Measurements from ENCODE around the gene OLFM1. TPM values are rescaled to one million over a fixed set of nuclear protein-coding genes. Genes with fewer than 3 reads are reported as not detected.
A peak's percentile ranks its signal among the peaks of the same experiment; 100 is the strongest.

OLFM1 gene
- total RNA-seq, 4 donors from 2014 or later = 12.1 to 31.4 (median 23.2) TPM

DNA sequence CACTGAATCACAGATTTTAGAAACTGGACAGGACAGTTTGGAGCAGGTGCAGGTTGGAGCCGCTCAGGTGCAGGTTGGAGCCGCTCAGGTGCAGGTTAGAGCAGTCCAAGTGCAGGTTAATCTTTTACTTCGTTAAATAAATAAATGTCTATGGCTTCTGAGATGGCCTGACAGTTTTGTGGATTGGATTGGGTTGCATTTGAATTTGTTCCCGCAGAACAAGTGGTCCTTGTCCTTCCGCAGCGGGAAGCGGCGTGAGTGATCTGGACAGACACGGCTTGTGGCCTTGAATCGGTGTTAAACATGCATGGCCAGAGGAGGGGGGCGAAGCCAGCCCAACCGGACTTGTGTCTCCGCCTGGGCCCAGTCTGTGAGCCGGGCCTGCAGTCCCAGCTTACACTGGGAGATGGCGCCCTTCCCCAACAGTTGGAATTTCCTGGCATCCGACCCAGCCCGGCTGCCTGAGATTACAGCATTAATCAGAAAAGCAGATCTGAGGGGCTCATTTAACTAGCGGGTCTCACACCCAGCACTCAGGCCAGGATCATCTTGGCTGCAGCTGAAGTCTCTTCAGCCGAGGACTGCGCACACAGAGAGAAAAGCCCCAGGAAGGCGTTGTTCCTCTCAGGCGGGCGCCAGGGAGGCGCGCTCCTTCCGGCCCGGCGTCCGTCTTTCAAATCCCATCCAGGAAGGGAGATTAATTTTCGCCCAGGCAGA is 1.5 kb upstream of the OLFM1 start:
- peak; percentile 83 for DNase-seq (ENCODE audit: low spot score)

DNA sequence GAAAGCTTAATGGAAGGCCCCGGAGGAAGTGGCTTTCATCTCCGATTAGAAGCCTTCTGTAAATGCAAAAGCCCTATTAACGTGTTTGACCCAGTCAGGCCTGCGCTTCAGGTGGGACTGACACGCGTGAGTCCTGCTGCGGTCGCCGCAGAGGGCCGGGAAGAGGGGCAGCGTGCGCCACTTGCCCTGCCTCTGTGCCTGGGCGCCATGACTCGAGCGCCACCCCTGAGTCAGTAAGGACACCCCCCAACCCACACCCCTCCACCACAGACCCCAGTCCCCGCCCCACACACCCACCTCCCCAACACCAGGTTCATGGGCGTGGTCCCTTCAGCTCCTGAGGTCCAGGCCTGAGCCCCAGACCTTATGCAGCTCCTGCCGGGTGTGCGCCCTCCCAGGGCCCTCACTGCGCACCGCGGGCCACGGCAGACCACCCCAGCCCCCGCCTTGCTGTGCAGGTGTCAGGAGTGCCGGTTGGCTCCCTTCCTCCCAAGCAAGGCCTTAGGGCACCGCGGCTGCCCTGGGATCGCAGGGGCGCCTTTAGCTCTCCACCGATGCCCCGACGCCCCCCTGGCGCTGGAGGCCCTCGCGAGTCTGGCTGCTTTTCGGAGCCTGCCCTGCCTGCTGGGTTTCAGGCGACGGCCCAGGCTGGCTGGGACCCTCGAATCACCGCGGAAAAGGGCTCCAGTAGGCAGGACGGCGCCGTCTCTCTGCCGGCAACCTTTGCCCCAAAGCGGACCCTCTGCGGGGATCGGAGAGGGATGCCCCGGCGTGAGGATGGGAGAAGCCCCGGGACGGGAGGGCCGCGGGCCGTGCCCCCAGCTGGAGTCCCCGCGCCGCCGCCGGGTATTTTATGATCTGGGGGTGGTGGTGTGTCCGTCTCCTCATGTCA is 625 bp upstream of the OLFM1 start:
- ATAC-seq (ENCODE audit: low FRiP score) (no peak), DNase-seq (ENCODE audit: low spot score) (no peak)
- TF ChIP-seq, protein P1, sequence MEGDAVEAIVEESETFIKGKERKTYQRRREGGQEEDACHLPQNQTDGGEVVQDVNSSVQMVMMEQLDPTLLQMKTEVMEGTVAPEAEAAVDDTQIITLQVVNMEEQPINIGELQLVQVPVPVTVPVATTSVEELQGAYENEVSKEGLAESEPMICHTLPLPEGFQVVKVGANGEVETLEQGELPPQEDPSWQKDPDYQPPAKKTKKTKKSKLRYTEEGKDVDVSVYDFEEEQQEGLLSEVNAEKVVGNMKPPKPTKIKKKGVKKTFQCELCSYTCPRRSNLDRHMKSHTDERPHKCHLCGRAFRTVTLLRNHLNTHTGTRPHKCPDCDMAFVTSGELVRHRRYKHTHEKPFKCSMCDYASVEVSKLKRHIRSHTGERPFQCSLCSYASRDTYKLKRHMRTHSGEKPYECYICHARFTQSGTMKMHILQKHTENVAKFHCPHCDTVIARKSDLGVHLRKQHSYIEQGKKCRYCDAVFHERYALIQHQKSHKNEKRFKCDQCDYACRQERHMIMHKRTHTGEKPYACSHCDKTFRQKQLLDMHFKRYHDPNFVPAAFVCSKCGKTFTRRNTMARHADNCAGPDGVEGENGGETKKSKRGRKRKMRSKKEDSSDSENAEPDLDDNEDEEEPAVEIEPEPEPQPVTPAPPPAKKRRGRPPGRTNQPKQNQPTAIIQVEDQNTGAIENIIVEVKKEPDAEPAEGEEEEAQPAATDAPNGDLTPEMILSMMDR (IDR thresholded peaks at IDR 0.05) = no peak

More for the DNA sequence above, 1.5 kb upstream of the OLFM1 start:
- peak; percentile 59 for ATAC-seq (ENCODE audit: low FRiP score)
- TF ChIP-seq, protein P1 (IDR thresholded peaks at IDR 0.05) = peak in 2 of 3 donors; percentile 35 to 82

DNA sequence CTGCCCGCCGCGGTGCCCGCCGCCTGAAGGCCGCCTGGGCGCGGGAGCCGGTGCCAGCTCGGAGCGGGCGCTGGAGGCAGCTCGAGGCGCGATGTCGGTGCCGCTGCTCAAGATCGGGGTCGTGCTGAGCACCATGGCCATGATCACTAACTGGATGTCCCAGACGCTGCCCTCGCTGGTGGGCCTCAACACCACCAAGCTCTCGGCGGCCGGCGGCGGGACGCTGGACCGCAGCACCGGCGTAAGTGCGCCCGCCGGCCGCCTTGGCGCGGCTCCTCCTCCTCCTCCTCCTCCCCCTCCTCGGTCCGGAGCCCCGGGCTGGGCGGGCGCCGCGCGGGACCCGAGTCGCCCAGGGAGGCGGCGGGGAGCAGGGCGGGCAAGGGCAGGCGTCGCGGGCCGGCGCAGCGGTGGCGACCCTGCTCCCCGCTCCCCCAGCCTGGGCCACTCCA is 455 bp downstream of the OLFM1 start:
- TF ChIP-seq, protein P1 (IDR thresholded peaks at IDR 0.05) = no peak
- DNase-seq (ENCODE audit: low spot score) (no peak), ATAC-seq (ENCODE audit: low FRiP score) (no peak)

DNA sequence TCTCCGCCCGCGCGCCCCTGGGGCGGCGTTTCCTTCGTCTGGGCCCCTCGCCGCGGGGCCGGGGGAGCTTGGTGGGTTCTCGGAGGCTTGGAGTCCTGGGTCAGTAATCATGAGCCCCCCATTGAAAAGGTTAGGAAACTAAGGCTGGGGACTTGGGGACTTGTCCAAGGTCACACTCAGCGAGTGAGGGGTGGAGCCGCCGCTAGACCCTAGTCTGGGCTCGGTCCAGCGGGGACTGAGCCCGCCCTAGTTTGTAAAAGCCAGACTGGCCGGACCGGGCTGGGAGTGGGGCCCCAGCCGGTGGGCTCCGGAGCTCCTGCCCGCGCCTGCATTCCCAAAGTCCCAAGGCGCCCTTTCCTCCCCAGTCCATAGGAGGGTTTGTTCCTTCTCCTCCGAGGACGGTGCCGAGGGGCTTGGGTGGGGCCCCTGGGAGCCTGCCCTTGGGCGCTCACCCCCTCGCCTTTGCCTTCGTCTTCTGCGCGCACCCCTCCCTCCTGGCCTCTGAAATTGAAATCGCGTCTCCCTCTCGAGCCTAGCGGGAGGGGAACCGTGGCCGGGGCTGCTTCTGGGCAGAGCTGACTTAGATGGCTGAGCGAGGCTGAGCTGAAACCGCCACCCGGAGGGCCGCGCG is 995 bp downstream of the OLFM1 start:
- TF ChIP-seq, protein P1 (IDR thresholded peaks at IDR 0.05) = no peak
- ATAC-seq (ENCODE audit: low FRiP score) = no peak
- no peak for DNase-seq (ENCODE audit: low spot score)

DNA sequence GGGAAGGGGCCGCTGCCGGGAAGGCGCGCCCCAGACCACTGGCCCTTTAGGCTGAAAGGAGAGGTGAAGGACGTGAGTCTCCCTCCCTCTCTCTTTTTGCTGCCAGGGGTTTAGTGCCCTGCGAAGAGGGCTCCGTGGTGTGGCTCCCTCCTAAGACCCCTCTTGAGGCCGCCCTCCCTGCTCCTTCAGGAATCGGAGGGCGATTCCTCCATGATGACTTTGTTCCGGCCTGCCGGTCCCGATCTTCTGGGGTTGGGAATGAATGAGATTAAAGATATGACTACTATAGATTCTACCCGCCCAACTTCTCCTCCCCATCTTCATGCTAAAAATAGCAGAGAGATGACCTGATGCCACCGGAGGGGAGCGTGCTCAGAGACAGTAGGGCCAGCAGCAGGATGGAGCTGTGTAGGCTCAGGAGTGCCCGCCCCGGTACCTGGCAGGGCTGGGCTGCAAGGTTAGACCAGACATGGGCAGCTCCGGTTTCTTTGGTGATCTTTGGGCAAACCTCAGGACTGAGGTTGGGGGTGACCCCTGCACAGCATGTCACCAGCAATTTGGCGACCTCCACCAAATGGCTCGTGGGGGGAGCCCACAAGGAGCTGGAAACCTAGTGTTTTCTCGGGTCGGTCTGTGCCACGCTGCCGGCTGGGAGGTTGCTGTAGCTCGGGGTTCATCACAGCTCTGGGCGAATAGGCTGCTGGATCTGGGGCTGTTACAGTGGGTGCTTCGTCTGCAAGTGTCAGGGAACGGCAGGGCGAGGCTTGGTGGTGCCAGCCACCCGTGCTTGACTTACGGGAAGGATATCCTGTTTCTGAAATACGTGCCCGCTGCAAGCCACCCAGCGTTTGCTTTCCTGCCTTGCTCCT is 1.7 kb downstream of the OLFM1 start:
- no peak for DNase-seq (ENCODE audit: low spot score)
- TF ChIP-seq, protein P1 (IDR thresholded peaks at IDR 0.05) = no peak
- ATAC-seq (ENCODE audit: low FRiP score) = no peak

DNA sequence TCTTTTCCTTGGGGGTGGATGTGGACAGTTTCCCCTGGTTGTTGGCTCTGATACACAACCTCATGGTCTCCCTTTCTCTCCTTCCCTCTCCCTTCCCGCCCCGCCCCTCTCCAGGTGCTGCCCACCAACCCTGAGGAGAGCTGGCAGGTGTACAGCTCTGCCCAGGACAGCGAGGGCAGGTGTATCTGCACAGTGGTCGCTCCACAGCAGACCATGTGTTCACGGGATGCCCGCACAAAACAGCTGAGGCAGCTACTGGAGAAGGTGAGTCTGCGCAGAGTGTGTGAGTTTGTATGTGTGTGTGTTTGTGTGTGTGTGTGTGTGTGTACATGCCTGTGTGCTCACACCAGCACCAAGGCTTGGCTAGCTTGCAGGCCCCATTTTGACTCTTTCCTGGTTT is 2.6 kb downstream of the OLFM1 start:
- TF ChIP-seq, protein P1 (IDR thresholded peaks at IDR 0.05) = no peak
- DNase-seq (ENCODE audit: low spot score) = no peak
- no peak for ATAC-seq (ENCODE audit: low FRiP score)
